Neural cell (in vitro differentiated cells): Measurements from ENCODE around the gene USP12.

Experiments
- CTCF ChIP-seq: fragments of 450-650 bp; IDR thresholded peaks from 2 replicates; pipeline ENCODE4 v1.5.1; 2014; ENCODE audit warnings: antibody characterized with exemption, mild to moderate bottlenecking, moderate library complexity; ENCODE audit not compliant: poor library complexity, severe bottlenecking
- EP300 ChIP-seq: fragments of 450-650 bp; conservative IDR thresholded peaks from 2 replicates; pipeline ENCODE4 v1.6.1; 2014; ENCODE audit warnings: antibody characterized with exemption, mild to moderate bottlenecking, moderate library complexity; ENCODE audit not compliant: poor library complexity, severe bottlenecking

GRCh38 chr13:27132538-27132937, 39.1 kb downstream of the USP12 start:
- no peak for TF ChIP-seq EP300
- TF ChIP-seq CTCF, result no peak
